Measurements from ENCODE around the gene TNFSF4.

TNFSF4 gene

DNA sequence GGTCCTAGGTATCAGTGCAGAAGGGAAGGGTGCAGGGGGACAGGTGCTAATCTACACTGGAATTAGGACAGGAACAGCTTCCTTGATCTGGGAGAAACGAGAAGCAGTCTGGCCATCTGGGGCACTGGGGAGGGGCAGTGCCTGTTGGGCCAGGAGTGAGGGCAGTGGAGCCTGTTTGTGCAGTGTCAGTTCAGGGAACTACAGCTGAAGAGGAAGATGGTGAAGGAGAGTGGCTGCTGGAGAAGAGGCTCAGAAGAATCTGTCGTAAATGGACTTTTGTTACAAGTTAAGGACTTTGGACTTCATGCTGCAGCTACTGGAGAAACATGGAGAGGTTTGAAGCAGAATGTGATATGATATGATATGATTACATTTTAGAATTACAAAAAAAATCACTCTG lies 3.2 kb upstream of the TNFSF4 start:
- DNase-seq (ENCODE audit: low spot score), result no peak

DNA sequence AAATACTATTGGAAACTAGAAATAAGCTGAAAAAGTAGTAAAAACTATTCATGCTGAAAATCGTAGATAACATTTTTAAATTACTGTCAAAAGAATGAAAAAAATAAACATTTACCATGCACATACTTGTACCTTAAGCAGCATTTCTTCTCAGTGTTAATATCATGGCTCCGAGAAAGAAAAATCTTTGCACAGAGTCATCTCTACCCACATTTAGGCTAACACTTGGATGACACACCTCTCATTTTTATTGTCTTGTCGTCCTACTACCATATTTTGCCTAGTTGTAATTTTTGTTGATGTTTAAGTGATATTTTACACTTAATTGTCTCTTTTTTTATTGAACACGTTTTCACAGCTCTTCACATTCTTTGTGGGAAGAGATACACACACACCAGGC lies 1.7 kb upstream of the TNFSF4 start:
- no peak for DNase-seq (ENCODE audit: low spot score)

DNA sequence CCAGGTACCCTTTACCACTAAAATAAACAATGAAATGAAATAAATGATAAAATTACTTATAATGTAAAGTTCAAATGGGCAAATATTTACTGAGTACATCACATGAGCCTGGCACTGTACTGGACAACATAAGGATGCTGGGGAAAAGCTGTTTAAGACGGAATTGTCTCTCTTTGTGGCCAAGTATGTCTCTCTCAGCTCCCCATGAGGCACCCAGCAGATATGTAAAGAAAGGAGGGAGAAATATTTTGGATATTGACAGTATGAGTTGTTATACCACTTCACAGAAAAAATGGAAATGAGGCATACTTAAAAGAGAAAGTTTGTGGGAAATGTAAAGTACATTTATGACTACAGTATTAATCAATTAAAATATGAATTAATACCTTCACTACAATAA lies 1.0 kb upstream of the TNFSF4 start:
- no peak for DNase-seq (ENCODE audit: low spot score)

DNA sequence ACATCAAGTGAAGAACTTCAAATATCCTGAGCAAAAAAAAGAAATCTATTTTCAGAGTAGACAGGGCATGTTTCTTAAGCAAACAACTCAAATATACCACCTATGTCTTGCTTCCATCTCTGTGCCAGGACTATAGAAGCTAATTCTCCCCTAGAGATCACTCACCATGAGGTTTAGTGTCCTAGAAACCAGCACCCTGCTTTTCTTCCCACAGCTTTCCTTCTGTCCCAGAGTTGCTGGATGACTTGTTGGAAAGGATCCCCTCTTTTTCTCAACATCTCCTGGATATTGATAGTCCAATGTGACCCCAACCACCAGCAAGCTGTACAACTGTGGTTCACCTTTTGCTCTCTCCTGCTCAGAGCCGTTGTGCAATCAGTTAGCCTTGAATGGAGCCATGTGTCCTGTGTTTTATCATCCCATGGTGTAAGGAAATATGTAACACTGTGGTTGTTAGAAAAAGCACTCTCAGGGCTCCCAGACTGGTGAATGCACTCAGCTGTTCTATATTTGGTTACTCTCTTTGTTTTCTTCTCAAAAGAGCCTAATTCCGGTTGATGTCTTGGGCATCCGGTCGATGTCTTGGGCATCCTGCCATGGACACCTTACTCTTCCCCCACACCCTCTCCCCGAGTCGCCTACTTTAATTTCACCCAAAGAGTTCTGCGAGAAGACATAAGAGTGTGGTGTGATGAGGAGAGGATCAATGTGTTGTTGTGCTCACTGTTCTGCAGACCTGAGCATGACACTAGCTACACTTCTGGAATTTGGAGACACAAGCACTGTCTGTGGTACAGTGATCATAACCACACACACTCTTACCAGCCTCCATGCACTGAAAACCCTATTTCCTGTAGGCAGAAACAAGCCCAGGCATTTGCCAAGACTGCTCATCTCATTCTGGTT lies 1.7 kb downstream of the TNFSF4 start:
- no peak for DNase-seq (ENCODE audit: low spot score)

DNA sequence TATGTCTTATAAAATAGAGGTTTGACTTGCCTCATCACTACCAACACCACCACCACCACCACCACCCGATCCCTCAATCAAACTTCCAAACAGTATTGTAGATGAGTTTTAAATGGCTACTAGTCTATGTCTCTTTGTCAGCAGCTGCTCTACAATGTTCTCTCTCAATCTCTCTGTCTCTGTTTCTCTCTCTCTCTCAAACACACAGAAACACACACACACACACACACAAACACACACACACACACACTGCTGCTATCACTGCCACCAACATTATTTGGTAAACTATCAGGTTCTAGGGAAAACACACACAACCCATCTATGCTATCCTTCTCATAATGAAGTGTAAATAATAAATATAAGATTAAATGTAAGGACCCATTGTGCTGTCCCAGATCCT lies 2.4 kb downstream of the TNFSF4 start:
- DNase-seq (ENCODE audit: low spot score), result no peak

DNA sequence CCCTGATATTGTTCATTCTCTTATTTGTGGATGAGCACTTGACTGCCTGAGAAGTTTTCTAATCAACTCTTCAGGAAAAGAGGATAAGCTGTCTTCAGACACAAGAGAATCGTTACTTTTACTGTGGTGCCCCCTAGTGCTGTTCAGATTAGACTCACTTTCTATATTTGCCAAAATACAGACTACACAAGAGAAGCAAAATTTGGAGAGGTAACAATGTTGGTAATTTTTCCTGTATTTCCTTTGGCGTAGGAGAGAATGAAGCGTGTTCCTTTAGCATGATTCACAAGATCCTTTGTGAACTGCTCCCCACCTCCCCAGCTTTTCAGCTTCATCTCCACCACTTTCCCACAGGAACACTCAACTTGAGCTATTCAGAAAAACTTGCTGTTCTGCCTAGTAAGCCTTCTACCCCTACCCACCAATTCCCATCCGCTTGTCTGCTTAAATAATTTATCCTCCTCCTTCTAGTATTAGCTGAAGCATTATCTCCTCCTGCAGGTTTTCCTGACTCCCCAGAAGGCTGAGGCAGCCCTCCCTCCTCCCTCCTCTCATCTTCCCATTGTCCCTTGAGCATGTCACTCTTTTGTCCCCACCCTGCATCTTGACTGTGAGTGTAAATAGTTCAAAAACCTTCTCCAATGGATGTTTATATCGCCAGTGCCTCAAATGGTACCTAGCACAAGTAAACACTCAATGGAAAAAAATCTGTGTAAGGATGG lies 4.5 kb downstream of the TNFSF4 start:
- peak; percentile 29 for DNase-seq (ENCODE audit: low spot score)

DNA sequence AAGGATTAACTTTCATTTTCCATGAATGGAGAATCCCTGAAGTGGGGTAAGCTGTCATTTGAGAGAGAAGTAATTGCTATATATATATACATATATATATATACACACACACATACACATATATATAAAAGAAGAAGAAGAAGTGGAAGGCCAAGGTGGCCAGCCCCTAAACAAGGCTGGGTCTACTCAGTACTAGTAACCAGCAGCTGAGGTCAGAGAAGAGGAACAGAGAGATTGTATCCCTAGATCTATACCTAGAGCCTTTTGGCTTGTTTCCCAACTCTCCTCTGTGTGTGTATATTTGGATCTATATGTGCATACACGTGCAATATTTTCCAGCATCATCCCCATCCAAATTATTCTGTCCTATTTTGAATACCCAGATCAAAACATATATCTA lies 5.2 kb downstream of the TNFSF4 start:
- no peak for DNase-seq (ENCODE audit: low spot score)

DNA sequence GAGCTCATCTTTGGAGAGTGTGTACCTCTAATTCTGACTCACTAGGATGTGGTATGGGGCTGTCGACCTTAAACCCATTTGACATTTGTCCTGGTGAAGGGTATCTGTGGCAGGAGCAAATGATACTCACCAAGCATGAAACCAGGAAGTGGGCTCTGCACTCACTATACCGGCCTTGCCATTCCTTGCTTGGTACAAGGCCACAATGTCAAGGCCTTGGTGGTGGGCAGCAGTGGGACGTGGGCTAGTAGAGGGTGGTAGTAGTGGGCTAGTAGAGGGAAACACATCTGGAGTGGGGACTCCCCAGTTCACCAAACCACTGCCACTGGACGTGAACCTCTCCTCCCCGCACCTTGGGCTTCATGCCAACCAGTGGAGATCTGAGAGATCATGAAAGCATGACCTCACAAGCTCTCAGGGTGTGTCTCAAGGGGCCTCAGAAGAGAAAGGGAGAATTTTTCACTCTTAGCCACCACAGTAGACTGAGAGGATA lies 11.5 kb downstream of the TNFSF4 start:
- no peak for DNase-seq (ENCODE audit: low spot score)

DNA sequence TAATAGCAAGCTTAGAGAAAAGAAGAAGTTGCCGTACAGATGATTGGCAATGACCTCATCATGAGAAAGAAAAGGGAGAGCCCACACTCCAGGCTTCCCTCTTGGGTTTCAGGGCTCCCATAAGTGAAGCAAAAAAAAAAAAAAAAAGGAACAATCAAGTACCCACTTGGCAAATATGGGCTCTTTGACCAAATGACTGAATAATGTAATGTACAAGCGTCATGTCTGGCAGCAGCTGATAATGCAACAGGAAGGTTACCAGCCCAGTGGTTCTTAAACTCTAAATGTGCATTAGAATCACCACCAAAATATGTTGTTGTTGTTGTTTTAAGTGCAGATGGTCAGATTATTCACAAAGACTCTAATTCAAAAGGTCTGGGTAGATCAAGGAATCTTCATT lies 13.5 kb downstream of the TNFSF4 start:
- DNase-seq (ENCODE audit: low spot score), result no peak

DNA sequence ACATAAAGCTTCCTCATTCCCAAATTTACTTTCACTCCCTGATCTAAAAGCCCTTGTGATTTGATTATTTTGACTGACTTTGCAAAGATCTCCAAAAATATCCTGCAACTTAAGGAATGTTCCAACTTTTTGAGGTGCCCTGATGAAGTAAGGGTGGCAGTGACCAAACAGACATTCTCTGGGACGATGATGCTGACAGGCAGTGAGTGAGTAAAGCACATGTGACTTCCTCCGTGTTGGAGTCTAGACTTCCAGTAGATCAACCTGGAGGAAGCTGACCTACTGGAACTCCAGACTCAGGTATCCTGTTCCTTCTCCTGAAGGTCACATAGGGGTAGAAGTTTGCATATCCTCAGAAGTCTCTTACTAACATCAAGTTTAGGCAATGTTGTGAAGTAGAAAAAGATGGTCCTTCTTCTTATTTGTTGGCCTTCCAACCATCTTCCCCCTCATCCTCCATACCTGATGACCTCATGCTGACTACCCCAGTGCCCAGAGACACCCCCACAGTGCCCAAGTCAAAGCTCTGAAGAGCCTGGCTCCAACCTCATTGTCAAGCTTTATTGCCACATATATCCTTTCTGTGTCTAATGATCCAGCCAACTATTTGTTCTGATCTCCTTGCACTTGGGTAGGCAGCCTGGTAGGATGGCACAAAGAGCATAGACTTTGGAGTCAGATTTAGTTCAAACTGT lies 16.0 kb downstream of the TNFSF4 start:
- no peak for DNase-seq (ENCODE audit: low spot score)

DNA sequence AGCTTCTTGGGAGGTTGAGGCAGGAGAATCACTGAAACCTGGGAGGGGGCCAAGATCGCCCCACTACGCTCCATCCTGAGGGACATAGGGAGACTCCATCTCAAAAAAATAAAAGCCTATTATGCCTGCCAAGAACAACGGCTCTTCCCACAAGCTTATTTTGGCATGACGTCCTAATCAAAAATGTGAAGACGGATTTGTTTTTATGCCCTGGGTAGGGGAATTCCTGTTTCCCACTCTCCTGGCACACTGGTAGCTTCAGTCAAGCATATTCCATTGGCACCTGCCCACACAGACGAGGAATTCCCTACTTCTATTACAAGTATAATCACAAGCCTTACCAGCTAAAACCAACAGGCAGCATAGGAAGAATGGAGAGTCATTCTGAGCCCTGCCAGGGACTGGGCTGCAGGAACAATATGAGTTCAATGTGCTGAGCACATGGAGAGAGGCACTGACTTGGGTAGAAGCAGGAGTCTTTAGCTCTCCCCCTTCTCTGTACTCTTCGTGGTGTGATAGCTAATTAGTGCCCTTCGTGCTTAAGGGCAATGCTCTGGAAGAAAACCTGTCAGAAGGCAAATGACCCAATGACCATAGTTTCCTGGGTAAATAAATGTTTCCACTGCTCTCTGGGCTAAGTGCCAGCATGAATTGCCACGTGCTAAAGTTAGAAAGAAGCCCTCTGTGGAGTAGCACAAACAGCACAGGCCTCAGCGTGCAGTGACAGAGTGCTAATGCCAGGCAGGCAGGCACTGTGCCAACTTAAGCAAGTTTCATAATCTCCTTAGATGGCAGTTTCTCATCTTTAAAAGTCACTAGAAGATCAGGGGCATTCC lies 16.8 kb downstream of the TNFSF4 start:
- DNase-seq (ENCODE audit: low spot score), result peak; percentile 20

DNA sequence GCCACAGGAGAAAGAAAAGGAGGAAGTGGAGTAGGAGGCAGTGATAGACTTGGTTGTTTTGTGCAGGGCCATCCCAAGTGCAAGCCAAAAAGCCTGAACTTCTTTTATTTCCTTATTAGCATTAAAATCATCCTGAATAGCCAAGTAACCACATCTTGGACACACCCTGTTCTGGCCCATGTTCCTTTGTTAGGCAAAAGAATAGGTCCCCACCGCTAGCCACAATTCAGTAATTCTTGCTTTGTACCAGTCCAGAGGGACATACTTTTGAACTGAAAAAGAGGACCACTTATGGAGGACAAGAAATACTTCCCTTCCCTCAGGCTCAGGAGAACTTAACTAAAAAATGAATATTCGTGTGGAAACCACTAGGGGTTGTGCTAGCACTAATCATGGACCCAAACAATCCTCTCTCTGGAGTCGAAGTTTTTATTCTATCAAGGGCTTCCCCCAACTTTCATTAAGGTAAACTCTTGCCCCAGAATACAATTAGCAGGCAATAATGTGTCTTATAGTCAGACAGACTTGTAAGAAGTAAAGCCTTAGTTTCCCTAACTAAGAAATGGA lies 19.4 kb downstream of the TNFSF4 start:
- no peak for DNase-seq (ENCODE audit: low spot score)

DNA sequence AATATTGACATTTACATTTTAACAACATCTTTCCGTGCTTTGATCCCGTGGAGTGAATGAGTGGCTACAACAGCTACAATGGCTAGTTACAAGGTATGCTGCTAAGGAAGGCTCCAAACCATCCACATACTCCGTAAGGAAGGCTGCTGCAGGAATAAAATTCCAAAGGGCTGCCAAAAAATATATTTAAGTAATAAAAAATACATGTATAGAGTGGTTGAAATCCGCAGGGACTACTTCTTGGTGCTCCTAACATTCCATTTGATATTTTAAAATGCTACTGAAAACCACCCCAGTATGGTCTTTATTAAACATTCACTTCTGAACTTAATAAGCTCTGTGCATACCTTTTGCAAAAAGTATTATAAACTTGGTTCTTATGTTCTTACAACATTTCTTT lies 25.3 kb downstream of the TNFSF4 start:
- DNase-seq (ENCODE audit: low spot score), result no peak

DNA sequence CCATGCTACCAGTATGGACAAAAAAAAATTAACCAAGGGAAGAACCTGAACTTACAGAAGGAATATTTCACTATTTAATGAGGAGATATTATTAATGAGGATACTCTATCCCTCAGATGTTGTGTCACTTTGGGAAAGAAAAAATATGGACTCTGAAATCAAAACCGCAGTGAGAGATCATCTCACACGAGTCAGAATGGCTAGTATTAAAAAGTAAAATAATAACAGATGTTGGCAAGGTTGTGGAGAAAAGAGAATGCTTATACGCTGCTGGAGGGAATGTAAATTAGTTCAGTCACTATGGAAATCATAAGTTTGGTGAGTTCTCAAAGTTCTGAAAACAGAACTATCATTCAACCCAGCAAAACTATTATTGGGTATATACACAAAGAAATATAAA lies 30.9 kb downstream of the TNFSF4 start:
- no peak for DNase-seq (ENCODE audit: low spot score)

DNA sequence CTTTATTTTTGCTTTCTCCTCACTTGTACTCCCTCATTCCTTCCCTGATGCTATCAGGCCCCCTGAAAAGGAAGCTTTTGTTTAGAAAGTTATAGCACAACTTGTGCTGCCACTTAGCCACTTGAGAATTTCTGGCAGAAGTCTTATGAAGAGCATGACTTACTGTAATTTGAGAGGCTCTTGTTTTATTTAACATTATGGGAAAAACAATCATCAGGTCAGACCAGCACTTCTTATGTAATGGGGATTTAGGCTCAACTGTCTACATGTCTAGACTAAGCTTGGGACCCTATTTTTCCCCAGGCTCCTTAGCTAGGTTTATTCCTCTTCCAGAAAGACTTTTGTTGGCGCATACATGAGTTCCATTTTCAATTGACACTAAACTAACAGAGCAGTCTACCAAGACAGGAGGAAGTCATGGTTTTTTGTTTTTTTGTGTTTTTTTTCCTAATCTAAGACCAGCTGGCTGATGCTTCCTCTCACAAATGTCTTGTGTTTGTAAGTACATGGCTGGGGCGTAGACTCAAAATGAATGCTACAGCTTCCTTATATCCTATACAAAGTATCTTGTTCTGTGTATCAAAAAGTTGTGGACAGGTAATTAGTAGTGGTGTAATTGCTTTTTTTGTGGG lies 31.5 kb downstream of the TNFSF4 start:
- DNase-seq (ENCODE audit: low spot score), result no peak

DNA sequence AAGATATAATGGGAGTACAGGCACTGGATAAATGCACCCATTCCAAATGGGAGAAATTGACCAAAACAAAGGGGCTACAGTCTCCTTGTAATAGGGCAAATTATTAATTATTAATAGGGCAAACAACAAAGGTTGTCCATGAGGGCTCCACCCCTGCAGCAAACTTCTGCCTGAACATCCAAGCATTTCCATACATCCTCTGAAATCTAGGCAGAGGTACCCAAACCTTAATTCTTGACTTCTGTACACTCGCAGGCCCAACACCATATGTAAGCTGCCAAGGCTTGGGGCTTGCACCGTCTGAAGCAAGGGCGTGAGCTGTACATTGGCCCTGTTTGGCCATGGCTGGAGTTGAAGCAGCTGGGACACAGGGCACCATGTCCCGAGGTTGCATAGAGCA lies 33.7 kb downstream of the TNFSF4 start:
- DNase-seq (ENCODE audit: low spot score), result no peak

DNA sequence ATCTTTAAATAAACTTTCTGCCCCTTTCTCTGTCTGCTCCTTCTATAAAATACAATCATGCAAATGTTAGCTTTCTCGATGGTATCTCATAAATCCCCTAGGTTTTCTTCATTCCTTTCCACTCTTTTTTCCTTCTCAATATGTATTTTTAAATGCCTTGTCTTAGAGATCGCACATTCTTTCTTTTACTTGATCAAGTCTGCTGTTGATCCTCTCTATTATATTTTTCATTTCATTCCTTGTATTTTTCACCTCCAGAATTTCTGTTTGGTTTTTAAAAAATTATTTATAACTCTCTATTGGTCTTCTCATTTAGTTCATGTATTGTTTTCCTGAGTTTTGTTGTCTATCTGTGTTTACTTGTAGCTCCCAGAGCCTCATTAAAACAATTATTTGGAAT lies 36.0 kb downstream of the TNFSF4 start:
- no peak for DNase-seq (ENCODE audit: low spot score)

DNA sequence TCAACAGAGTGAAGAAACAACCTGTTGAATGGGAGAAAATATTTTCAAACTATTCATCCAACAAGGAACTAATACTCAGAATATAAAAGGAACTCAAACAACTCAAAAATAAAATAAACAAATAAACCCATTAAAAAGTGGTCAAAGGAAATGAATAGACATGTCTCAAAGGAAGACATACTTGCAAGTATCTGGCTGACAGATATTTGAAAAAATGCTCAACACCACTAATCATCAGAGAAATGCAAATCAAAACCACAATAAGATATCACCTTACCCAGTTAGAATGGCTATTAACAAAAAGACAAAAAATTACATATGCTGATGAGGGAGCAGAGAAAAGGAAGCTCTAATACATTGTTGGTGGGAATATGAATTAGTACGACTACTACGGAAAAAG lies 38.2 kb downstream of the TNFSF4 start:
- DNase-seq (ENCODE audit: low spot score), result no peak

DNA sequence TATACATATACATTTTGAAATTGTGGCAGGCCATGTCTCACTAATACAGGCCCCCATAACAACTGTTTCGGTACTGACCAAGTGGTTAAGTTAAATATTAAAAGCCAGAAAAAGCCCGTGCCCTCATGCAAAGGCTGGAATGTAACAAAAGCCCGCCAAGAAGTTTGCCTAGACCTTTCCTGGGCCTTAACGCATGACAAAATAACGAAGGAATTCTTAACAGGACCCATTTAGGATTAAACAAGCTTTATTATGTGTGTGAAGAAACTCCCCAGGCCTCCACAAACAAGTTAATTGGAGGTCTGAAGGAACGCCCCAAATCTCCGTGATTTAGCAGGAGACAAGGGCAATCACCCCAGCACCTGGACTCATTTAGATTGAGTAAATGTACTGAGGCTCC lies 42.4 kb downstream of the TNFSF4 start:
- no peak for DNase-seq (ENCODE audit: low spot score)

DNA sequence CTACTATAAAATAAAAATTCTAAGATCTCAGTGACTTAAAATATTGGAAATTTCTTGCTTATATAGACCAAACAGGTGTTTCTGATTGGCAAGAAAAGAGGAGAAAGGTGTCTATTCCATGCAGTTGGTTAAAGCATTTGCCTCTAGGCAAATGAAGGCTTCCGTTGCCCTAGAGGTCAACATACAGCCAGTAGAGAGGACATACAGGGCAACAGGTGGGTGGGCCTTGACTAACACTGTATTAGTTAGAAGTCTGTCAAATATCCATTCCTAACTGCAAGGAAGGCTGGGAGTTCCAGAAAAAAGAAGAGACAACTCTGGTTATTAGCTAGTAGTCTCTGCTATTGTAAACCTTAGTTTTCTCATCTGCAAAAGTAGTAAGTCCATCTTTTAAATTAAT lies 43.0 kb downstream of the TNFSF4 start:
- no peak for DNase-seq (ENCODE audit: low spot score)

DNA sequence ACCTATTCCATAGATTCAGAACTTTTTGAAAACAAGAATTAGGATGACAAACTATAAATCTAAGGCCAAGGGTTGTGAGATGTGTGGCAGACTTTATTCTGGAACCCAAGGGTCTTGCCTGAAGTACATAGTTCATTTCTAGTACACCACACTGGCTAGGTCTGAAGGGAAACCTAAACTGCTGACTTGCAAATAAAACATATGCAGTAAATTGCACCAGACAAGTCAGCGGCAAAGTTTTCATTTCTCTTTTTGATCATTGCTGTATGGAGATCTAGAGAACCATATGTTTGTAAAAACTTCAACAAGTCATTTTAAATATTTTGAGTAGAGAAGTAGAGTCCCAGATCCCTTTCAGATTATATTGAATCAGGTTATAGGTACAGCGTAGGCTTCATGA lies 43.9 kb downstream of the TNFSF4 start:
- DNase-seq (ENCODE audit: low spot score), result no peak
